ENCODE results near the gene HSH2D. TPM values are rescaled to one million over a fixed set of nuclear protein-coding genes. Genes with fewer than 3 reads are reported as not detected.

The HSH2D gene, protein sequence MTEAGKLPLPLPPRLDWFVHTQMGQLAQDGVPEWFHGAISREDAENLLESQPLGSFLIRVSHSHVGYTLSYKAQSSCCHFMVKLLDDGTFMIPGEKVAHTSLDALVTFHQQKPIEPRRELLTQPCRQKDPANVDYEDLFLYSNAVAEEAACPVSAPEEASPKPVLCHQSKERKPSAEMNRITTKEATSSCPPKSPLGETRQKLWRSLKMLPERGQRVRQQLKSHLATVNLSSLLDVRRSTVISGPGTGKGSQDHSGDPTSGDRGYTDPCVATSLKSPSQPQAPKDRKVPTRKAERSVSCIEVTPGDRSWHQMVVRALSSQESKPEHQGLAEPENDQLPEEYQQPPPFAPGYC
- total RNA-seq (2014; rRNA removed; shearing (Covaris generic)), result not detected in 2 replicates

DNA sequence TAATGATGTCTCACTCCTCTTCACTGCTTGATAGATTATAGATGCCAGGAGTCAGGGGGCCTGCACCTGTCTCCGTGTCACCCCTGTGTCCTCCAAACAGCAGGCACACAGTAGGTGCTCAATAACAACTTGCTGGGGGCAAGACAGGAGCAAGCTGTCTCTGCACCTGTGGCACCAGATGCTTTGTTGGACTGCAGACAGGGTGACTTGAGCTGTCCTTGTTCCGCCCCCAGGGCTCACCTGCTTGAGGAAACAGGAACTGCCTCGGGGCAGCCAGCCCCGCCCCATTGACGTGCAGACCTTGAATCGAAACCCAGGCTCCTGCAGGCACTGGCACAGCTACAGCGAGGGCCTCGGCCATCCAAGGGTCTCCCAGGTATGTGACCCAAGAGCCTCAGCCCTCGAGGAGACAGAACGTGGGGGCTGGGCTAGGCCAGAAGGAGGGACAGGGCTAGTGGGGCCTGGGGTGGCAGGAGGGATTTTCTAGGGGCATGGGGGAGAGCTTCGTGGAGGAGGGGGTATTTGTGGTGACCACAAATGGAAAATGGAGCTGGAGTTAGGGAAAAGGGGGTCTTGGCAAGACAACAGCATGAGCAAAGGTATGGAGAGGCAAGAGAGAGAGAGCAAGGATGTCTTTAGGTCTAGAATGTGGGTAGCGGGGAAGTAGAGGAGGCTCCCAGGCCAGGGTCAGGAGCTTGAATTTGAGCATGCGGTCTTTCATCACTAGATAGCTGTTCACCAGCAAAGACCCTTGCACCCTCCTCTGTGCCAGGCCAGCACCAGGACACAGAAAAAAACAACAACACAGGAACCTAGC, at the start of gene HSH2D:
TSS of gene HSH2D (plus strand) at position 287 of the 817 bp plus-strand sequence. CDS start 5,066 bp downstream, outside the sequence.

DNA sequence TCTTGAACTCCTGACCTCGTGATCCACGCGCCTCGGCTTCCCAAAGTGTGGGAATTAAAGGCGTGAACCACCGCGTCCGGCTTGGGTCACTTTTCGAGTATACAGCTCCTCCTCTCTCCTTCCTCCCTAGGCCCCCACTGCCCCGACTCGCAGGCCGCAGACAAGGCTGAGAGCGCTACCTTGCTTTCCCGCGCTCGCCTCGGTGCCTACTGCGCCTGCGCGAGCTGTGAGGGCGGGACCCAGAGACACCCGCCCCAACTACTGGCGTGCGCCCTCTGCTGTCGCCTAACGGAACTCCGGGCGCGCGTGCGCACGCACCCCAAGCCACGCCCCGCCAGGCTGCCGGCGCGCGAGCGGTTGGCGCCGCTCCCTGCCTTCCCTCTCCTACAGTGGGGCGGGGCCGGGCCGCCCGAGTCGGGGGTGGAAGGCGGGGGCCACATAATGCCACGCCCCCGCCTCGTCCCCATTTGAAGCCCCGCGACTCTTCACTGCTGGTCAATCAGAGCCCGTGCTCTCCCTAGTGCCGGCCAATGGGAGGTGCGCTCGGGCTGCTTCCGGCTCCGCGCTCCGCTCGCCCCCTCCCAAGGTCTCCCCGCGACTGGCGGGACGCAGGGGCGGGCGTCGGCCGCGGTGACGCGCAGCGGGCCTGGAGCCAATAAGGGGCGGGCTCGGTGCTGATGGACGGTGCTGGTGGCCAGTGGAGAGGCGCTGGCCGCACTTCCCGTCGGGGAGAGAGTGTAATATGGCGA, 32.2 kb upstream of the HSH2D start, which contains the start of gene RAB8A:
TSS of gene RAB8A (plus strand) at position 730 of the 749 bp plus-strand sequence. CDS start at position 743, 13 bp downstream.

DNA sequence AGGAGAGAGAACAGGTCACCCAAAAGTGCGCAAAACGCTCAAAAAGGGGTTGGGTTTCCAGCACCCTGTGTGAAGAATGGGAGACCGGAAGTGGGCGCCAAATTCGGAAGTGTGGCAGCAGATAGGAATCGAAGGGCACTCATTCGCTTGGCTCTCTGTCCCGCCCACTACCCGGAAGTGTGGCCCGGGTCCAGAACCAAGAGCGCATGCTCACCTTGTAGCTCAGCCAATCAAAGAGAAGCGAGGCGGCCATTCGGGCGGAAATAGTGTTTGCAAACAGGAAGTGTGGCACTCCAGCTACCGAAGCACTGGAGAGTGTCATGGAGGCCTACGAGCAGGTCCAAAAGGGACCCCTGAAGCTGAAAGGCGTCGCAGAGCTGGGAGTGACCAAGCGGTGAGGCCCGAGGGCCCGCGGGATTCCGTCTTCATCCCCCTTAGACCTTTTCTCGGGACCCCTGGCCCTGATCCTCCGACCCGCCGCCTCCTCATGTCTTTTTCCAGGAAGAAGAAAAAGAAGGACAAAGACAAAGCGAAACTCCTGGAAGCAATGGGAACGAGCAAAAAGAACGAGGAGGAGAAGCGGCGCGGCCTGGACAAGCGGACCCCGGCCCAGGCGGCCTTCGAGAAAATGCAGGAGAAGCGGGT, 41.8 kb downstream of the HSH2D start, which contains the start of gene FAM32A:
TSS of gene FAM32A (plus strand) at position 288 of the 645 bp plus-strand sequence. CDS start at position 321, 33 bp downstream.

DNA sequence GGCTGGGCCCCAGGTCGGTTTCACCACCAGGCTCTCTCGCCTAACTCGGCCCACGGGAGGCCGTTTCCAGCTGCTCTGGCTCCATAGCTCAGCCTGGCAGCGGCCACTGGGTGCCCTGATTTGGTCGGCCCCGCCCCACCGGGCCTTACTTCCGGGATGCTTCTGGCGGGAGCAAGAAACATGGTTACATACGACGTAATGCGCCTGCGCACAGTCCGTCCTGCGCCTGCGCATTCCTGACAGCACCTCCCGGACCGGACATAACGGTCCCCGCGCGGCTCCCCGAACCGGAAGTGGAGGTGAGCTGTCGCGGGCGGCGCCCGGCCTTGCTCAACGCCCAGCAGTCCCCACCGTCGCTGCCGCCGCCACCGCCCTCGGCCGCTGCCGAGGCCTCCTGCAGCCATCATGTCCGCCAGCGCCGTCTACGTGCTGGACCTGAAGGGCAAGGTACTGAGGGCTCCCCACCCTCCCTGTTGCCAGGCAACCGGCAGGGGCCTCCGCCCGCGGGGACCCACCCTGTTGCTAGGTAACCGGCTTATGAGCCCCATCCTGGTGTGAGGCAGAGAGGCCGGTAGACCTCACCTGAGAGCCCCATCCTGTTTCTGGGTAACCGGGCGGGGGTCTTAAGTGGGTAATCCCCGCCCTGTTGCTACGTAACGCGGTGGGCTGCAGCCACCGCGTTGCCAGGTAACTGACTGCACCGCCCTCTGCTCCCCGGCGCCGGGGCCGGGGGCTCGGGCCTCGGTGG, 54.3 kb downstream of the HSH2D start, which contains the start of gene AP1M1:
TSS of gene AP1M1 (plus strand) at position 290 of the 748 bp plus-strand sequence. CDS start at position 406, 116 bp downstream.

Small RNA genes lying within 50 kb of the gene (small RNA-seq; reads per million reads assigned to genes)
- not detected for gene RF00017

Other genes starting within 250 kb of the HSH2D start
- gene CYP4F2, start 245.6 kb upstream of the HSH2D start, total RNA-seq (2014; rRNA removed; shearing (Covaris generic)), result 0.26 and 0.42 TPM in 2 replicates
- gene CYP4F11, start 209.2 kb upstream of the HSH2D start, total RNA-seq (2014; rRNA removed; shearing (Covaris generic)), result 0.58 and 0.72 TPM in 2 replicates
- not detected in 2 replicates for gene OR10H4, start 194.7 kb upstream of the HSH2D start, total RNA-seq (2014; rRNA removed; shearing (Covaris generic))
- gene TPM4, start 67.2 kb upstream of the HSH2D start, total RNA-seq (2014; rRNA removed; shearing (Covaris generic)), result 351 and 372 TPM in 2 replicates
- gene RAB8A, start 31.8 kb upstream of the HSH2D start, total RNA-seq (2014; rRNA removed; shearing (Covaris generic)), result 55.5 and 62.9 TPM in 2 replicates
- gene CIB3, start 29.8 kb downstream of the HSH2D start, total RNA-seq (2014; rRNA removed; shearing (Covaris generic)), result not detected in 2 replicates
- 241 and 257 TPM in 2 replicates for gene FAM32A, start 41.7 kb downstream of the HSH2D start, total RNA-seq (2014; rRNA removed; shearing (Covaris generic))
- gene AP1M1, start 54.2 kb downstream of the HSH2D start, total RNA-seq (2014; rRNA removed; shearing (Covaris generic)), result 129 and 132 TPM in 2 replicates
- gene KLF2, start 181.1 kb downstream of the HSH2D start, total RNA-seq (2014; rRNA removed; shearing (Covaris generic)), result 1.7 and 2.5 TPM in 2 replicates